Stimulated activated CD4-positive, alpha-beta T cell treated with anti-CD3 and anti-CD28 coated beads, Interleukin-4, amount 100 ng/mL, for 24 hours (primary cell): ENCODE results near the gene CLPTM1L.
A peak's percentile ranks its signal among the peaks of the same experiment; 100 is the strongest.

Experiments
- DNase-seq: peaks from one replicate; pipeline ENCODE4 v3.0.0-alpha.2; 2020

Gene CLPTM1L

GRCh38 chr5:1270933-1271914, 73.7 kb downstream of the CLPTM1L start:
- DNase-seq = no peak

GRCh38 chr5:1270426-1270825, 74.5 kb downstream of the CLPTM1L start:
- DNase-seq = no peak

GRCh38 chr5:1268666-1269065, 76.2 kb downstream of the CLPTM1L start:
- DNase-seq = peak; percentile 20

- DNase-seq = no peak
Observed at GRCh38 chr5:1268056-1268455, 76.8 kb downstream of the CLPTM1L start.
